ENCODE measurements around the gene ADARB2.
A peak's percentile ranks its signal among the peaks of the same experiment; 100 is the strongest.

Gene ADARB2

GRCh38 chr10:1374511-1375345 lies 362.6 kb downstream of the ADARB2 start:
- DNase-seq (ENCODE audit: low read depth in 3 of 3): no peak

- DNase-seq (ENCODE audit: low read depth in 3 of 3): no peak
Measured at GRCh38 chr10:1373287-1373686, 364.0 kb downstream of the ADARB2 start.

DNA sequence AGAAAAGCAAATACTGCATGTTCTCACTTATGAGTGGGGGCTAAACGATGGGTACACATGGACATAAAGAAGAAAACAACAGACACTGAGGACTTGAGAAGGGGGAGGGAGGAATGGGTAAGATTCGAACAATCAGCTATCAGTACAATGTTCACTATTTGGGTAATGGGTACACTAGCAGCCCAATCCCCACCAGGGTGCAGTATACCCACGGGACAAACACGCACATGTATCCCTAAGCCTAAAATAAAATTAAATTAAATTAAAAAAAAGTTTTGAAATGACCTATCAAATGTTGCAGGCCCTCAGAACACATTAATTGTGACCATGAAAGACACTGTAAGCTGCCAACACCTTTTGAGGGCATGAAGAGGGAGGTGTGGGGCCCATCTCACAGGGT lies 365.1 kb downstream of the ADARB2 start:
- DNase-seq (ENCODE audit: low read depth in 3 of 3): no peak

GRCh38 chr10:1370298-1370697 lies 367.0 kb downstream of the ADARB2 start:
- no peak for DNase-seq (ENCODE audit: low read depth in 3 of 3)

- no peak for DNase-seq (ENCODE audit: low read depth in 3 of 3)
Measured at GRCh38 chr10:1369665-1370064, 367.7 kb downstream of the ADARB2 start.

GRCh38 chr10:1369197-1369596 lies 368.1 kb downstream of the ADARB2 start:
- DNase-seq (ENCODE audit: low read depth in 3 of 3): no peak

DNA sequence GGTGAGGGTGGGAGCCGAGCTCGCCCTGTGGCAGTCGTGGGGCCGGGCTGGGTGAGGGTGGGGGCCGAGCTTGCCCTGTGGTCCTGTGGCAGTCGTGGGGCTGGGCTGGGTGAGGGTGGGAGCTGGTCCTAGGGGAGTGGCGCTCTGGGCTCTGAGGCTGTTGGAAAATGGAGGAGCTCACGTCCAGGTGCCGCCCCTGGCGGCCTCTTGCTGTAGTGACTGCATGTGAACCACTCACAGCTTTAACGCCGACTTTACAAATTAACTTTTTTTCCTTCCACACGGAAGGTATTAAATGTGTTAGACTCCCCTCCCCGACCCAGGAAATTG lies 368.5 kb downstream of the ADARB2 start:
- peak in 2 of 3 experiments; percentile 12 to 47 for DNase-seq (ENCODE audit: low read depth in 3 of 3)

GRCh38 chr10:1367938-1368841 lies 369.1 kb downstream of the ADARB2 start:
- no peak for DNase-seq (ENCODE audit: low read depth in 3 of 3)

GRCh38 chr10:1366811-1367425 lies 370.4 kb downstream of the ADARB2 start:
- no peak for DNase-seq (ENCODE audit: low read depth in 3 of 3)

DNA sequence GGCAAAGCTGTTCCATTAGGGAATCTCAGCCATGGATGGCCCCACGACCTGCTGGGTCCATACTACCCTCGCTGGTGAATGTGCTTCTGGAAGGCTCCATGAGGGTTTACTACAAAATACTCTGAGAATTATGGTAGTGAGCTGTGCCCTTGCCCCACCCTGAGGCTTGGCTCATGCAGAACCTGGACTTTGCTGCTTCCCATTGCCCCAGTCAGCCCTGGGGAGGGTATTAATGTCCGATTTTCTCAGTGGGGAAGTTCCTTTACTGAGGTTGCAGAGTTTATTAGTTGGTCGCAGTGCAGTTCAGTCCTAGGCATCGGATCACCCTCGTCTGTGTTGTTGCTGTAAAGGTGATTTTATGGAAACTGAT lies 371.0 kb downstream of the ADARB2 start:
- no peak for DNase-seq (ENCODE audit: low read depth in 3 of 3)

- DNase-seq (ENCODE audit: low read depth in 3 of 3): no peak
Measured at GRCh38 chr10:1365540-1366321, 371.6 kb downstream of the ADARB2 start.

DNA sequence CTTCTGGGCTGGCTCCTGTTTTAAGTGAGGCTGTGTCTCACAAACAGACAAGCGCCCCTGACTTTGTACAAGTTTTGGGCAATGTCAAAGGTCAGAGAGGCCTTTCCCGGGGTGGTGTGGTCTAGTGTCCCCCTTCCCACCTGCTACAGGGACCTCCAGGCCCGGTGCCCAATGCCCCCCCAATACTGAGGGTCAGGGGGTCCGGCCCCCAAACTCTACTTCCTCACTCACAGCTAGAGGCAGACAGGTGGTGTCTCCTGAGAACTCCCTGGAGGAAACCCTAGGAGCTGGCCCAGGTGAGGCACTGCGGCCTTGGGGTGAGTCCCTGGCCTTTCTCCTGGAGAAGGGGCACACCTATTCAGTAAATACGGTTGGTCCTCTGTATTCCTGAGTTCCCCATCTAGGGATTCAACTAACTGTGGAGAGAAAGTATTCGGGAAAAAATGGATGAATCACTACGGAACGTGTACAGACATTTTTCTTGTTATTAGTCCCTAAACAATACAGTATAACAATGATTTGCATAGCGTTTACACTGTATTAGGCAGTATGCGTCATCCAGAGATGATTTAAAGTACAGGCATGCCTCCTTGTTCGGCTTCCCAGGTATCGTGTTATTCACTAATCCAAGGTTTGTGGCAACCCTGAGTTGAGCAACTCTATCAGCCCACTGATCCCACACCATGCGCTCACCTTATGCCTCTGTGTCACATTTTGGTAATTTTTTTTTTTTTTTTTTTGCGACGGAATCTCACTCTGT lies 373.0 kb downstream of the ADARB2 start:
- DNase-seq (ENCODE audit: low read depth in 3 of 3): no peak

DNA sequence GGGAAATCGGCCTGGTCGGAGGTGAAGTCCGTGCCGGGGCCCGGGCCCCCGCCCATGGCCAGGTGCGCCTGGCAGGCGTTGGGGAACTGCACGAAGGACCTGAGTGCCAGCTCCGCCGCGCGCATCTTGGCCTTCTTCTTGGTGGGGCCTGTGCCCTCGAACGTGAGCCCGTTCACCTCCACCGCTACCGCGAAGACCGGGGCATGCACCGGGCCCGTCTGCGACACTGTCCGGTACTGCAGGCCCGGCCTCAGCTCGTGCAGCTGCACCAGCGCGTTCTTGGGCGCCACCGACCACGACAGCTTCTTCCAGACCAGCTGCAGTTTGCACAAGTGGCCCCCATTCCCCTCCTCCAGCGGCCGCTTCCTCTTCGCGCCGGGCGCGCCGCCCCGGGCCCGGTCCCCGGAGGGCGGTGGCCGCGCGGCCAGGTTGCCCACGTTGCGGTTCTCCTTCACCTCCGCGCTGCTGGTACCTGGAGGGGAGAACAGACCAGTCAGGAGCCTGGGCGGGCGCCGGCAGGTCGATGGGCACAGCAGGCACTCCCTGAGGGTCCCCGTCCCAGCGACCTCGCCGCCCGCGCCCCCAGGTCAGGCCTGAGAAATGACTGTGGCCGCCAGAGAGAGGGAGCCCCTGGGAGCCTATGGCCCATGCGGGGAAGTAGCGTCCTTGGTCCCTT lies 373.7 kb downstream of the ADARB2 start:
- no peak for DNase-seq (ENCODE audit: low read depth in 3 of 3)

- DNase-seq (ENCODE audit: low read depth in 3 of 3): no peak
Measured at GRCh38 chr10:1362589-1363445, 374.5 kb downstream of the ADARB2 start.

- no peak for DNase-seq (ENCODE audit: low read depth in 3 of 3)
Measured at GRCh38 chr10:1361411-1362105, 375.8 kb downstream of the ADARB2 start.

- no peak for DNase-seq (ENCODE audit: low read depth in 3 of 3)
Measured at GRCh38 chr10:1360558-1361164, 376.7 kb downstream of the ADARB2 start.

DNA sequence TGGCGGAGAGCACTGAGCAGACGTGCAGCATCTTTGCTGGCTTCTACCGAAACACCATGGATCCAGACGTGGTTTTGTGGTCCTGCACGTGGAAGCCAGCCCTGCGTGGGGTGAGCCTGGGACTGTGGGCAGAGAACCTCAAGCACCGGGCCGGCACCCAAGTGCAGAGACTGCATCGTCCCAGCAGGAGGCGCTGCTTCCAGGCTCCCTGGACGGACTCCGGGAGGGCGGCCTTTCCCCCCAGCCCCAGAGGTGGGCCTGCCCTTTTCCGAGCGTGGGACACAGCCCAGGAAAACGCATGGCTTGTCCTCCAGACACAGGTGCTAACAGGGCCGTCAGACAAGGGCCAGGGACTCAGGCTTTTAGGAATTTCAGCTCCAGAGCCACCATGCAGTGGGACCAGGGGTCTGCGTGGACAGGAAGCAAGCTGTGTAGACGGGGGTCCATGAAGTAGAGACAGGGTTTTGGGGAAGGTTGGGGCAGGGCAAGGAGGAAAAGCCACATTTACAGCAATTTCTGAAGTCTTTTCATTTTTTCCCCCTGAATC lies 377.2 kb downstream of the ADARB2 start:
- no peak for DNase-seq (ENCODE audit: low read depth in 3 of 3)

DNA sequence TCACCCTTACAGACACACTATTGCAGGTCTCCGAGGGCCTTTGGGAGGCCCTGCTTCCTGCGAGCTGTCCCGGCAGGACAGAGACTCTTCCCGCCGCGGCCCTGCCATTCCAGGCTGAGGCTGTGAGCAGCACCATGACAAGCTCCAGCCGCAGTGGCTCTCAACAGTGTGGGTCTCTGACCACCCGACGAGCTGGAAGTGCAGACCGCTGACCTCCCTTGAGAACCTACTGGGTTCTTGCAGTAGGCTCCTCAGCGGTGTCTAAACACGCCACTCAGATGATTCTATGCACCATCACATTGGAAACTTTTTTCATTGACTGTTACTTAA lies 377.7 kb downstream of the ADARB2 start:
- DNase-seq (ENCODE audit: low read depth in 3 of 3): no peak
